ENCODE data around the gene BOC.

The BOC gene

GRCh38 chr3:113247068-113247467 lies 35.7 kb downstream of the BOC start:
- H3K27ac ChIP-seq: no peak overlapping the region
- no peak for TF ChIP-seq CTCF (conservative IDR thresholded peaks at IDR 0.05)

GRCh38 chr3:113247675-113248458 lies 36.5 kb downstream of the BOC start:
- H3K27ac ChIP-seq: no peak overlapping the region
- no peak for TF ChIP-seq CTCF (conservative IDR thresholded peaks at IDR 0.05)

- no peak for TF ChIP-seq CTCF (conservative IDR thresholded peaks at IDR 0.05)
- no peak overlapping the region for H3K27ac ChIP-seq
Observed at GRCh38 chr3:113249111-113249510, 37.8 kb downstream of the BOC start.

- TF ChIP-seq CTCF (conservative IDR thresholded peaks at IDR 0.05): no peak
- H3K27ac ChIP-seq: no peak overlapping the region
Observed at GRCh38 chr3:113249601-113250000, 38.2 kb downstream of the BOC start.

GRCh38 chr3:113250566-113250965 lies 39.2 kb downstream of the BOC start:
- no peak for TF ChIP-seq CTCF (conservative IDR thresholded peaks at IDR 0.05)
- H3K27ac ChIP-seq: no peak overlapping the region

- no peak for TF ChIP-seq CTCF (conservative IDR thresholded peaks at IDR 0.05)
- H3K27ac ChIP-seq: no peak overlapping the region
Observed at GRCh38 chr3:113251817-113252216, 40.5 kb downstream of the BOC start.

- TF ChIP-seq CTCF (conservative IDR thresholded peaks at IDR 0.05): no peak
- H3K27ac ChIP-seq: no peak overlapping the region
Observed at GRCh38 chr3:113252553-113252952, 41.2 kb downstream of the BOC start.
